ENCODE results near the gene ATP10A. TPM values are rescaled to one million over a fixed set of nuclear protein-coding genes. Genes with fewer than 3 reads are reported as not detected.

The ATP10A gene
- total RNA-seq, 1 donor from 2014 or later = 10.6 TPM

DNA sequence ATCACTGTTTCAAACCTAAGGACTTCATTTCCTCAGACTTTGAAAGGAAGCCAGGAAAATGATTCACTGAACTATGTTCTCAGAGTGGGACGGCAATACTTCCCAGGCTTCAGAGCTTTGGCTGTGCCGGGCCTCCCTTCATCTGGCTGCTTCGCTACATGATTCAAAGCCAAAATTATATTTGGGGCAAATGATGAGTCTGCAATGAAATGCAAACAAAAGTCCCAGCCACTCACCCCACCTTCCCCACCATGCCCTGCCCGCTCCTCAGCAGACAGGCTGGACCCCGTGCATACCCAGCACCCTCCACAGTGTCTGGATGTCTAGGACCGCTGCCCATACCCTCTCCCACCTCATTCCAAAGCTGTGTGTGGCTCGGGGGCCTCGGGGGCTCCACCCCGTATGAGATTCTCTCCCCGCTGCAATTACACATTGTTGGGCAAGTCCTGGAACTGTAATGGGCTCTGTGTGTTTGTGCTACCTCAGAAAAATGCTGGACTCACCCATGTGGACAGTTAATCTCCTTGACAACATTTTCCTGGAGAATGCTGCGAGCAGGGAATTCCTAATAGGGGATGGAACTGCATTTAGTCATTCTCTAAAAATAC, 32.2 kb downstream of the ATP10A start:
- peak; percentile 65 for DNase-seq (ENCODE audit: low spot score)

DNA sequence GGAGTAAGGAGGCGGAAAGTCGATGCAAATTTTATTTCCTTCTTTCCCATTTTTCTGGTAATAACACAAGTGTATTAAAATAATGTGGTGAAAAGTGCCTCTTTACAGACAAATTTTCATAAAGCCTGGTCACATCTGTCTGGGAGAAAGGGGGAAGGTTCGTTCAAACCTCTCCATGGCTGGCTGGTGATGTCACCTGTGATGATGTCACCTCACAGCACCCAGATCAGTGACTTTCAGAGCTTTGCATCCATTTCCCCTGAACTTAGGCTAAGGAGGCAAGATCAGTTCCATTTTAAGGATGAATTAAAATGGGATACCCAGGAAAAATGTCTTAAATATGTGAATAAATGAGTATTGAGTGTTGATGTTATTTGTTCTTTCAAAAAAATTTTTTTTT, 34.1 kb downstream of the ATP10A start:
- DNase-seq (ENCODE audit: low spot score) = no peak

DNA sequence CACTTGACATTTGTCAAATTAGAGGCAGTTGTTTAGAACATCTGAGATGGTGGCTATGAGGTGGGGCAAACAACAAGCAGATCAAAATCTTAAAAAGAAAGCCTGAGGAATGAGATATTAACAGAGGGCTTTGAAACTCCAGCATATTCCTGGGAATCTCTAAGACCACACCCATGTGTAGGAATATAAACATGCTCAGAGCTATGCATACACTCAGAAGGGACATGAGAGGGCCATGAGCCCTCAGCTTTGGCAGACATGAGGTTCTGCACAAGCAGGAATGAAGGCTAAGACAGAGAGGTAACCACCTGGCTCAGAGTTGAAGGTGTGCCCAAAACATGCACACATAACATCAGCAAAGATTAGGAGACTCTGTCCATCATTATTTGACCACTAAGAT, 37.9 kb downstream of the ATP10A start:
- DNase-seq (ENCODE audit: low spot score) = no peak

DNA sequence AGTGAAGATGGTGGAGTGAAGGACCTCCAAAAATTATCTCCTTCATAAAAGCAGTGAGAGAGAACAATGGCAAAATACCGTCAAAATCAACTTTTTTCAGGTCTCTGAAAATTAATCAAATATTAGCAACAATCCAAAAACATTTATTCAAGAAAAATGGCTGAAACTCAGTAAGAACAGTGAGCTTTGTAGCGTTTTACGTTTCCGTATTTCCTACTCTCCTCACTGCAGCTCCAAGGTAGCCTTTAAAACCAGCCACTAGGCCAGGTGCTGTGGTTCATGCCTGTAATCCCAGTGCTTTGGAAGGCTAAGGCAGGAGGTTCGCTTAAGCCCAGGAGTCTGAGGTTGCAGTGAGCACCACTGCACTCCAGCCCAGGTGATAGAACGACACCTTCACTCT, 38.5 kb downstream of the ATP10A start:
- DNase-seq (ENCODE audit: low spot score) = no peak

DNA sequence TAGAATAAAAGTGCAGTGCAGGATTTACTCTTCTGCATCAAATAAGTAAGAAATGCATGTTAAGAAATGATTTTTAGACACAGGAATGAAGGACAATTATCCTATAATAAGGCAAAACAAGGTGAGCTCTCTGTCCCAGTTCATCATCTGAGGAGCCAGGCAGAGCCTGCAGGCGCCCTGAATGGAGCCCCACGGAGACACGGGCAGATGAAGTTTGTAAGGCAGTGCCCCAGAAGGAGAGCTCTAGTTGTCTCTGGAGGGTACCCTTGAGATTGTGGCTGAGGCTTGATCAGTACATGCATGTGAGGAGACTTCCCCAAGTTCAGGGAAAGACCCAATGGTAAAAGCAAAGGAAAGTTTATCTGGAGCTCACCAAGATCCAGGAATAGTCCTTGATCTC, 50.3 kb downstream of the ATP10A start:
- no peak for DNase-seq (ENCODE audit: low spot score)

DNA sequence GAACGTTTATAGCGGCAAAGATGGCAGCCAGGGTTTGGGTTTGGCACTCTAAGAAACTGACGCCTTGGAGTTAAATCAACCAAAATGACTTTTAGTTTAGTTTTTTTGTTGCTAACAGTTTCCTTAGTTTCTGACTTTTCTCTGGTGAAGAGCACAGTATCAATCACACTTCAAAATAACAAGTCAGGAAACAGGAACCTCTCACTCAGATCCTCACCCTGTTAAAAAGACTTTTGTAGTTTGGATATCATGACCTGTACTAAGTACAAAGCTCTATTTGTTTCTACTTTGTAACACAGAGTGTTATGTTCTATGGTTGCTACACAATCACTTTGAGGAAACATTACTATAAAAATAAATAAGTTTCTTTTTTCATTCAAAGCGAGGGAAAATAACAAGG, 51.1 kb downstream of the ATP10A start:
- DNase-seq (ENCODE audit: low spot score) = no peak

DNA sequence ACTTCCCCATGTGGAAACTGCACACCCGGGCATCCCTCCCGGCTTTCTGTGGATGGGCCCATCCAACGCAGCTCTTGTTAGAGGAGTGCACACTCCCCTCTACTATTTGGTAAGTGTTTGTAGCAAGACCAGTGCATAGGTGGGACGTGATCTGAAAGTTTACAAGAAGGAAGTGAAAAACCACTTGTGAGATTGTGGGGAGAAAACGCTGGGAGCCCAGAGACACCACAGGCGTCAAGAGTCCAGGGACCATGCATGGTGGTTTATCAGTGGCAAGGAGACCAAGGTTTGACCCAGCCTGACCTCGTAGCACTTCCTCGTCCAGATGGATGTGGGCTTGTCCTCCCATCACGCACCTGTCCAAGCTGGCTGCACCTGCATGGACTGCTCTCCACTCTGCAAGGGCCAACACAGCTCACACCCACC, 51.6 kb downstream of the ATP10A start:
- DNase-seq (ENCODE audit: low spot score) = no peak

DNA sequence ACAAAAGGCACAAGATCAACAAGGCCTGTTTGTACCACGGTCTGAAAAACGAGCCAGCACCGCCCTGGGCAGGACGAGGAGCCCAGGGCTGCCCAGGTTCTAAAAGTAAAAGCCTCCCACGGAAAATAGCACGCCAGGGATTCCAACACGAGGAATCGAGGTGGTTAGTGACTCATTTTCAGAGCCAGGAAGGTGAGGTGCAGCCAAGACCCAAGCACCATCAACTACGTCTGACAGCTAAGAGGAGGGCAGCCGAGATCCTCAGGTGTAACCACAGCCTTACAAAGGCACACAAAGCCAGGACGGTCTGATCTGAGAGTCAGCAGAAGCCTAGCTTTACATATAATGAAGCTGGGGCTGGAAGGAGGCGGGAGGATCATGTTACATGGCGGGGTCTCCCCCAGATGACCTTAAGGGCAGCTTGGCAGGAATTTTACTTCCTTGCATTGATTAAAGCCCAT, 52.5 kb downstream of the ATP10A start:
- DNase-seq (ENCODE audit: low spot score) = no peak

DNA sequence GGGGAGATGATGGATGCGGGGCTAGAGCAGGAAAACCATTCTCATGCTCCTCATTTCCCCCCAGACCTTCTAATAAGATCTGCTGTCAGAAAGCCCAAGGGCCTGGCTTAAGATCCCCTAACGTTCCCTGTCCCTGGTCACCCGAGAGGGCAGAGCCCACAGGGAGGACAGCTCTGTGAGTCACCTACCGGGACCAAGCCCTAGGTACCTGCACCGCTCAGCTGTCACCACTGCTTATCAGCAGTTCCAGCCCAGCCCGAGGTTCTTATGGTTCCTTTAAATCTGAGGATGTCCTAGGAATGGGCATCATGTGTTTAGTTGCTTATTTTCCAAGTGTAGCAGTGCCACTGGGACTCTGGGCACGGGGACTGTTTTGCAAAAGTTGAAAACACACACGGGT, 53.0 kb downstream of the ATP10A start:
- DNase-seq (ENCODE audit: low spot score) = no peak

DNA sequence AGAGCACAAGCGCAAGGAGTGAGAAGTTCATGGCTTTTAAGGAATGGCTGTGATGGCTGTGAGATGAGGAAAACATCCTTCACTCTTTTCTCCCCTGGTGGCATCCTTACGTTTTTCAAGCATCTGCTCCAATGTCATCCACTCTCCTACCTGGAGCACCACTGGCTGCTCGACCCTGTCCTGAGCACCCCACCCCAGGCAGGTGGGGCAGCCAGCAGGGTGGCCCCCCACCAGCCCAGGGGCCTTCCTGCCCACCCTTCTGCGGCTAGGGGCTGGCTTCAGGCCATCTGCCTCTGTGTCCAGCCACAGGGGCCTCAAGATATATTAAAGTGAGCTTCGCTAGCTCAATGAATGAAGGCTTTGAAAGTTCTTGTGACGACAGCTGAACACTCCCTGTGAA, 56.1 kb downstream of the ATP10A start:
- no peak for DNase-seq (ENCODE audit: low spot score)

DNA sequence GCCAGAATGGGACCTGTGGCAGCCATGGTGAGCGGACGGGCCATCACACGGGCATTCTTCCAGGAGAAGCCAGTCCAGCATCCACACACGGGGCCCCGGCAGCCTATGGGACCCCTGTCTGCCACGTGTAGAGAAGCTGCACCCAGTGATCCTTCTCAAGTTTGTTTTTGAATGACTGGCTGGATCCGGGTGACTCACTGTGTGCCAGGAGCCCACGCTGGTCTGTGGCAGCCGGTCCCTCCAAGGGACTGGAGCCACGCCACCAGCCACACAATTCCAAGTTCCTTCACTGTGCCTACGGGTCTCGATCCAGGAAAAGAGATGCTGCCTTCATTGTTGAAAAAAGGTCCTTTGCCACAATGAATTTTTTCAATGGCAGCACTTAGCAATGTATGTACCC, 58.1 kb downstream of the ATP10A start:
- no peak for DNase-seq (ENCODE audit: low spot score)

DNA sequence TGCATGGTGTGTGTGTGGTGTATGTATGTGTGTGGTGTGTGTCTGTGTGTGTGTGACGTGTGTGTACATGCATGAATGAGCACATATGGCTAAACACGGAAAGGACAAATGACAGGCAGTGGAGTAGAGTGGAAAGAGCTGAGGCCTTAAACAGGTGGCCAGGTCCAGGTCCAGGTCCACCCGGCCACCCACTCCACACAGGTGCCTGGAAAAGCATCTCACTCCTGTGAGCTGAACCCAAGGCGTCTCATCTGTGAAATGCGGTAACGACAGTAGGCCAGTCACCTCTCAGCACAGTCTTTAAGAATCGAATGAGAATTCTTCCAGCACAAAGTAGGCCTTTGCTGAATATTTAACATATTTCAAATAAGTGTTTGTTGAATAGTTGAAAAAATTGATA, 58.7 kb downstream of the ATP10A start:
- DNase-seq (ENCODE audit: low spot score) = no peak

DNA sequence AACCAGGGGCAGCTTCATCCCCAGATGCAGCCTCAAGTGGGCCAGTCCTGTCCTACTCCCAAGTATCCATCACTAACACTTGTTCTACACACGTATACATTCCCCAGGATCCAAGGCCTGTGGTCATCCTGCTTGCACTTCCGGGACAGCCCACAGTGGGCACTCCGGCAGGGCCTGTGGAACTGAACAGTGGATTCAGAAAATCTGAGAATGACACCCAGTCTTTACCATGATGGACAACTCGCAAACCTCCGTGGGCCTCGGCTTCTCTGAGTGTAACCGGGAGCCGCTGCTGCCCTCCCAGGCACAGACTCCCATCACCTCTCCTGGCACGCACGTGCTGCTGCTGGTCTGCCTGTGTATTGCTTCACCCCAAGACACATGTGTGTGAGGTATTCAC, 59.6 kb downstream of the ATP10A start:
- no peak for DNase-seq (ENCODE audit: low spot score)

DNA sequence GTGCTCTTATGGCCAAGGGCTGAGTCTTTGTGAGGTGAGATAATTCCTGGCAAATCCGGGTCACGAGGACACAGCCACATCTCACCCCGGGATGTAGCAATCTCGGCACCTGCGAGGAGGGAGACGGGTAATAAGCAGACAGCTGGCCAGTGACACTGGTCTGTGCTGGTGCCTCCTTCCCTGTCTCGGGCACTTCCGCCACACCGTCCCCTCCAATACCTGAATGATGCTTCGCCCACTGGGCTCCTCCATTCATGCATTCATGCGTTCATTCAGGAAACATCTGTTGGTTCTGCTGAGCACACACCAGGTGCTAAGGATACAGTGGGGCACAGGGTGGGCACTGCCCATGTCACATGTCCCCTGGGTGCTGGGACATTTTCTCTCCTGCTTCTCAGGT, 60.1 kb downstream of the ATP10A start:
- DNase-seq (ENCODE audit: low spot score) = no peak

DNA sequence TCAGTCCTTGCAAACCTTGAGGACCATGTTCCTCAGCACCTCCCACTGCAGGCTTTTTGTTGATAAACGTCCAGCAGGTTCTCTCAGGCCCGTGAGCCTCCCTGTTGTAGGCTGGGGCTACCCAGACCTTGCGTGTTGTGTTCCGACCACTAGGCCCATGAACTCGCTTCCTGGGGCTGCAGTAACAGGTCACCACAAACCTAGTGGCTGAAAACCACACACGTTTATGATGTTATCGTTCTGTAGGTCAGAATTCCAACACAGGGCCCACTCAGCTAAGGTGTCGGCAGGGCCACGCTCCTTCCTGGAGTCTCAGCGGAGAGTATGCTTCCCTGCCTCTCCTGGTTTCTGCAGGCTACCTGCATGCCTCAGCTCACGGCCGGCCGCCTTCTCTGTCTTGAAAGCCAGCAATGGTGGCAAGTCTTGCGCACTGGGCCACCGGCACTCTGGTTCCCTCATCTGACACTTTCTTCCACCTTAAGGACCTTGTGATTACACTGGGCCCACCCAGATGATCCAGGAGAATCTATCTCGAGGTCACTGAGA, 60.8 kb downstream of the ATP10A start:
- no peak for DNase-seq (ENCODE audit: low spot score)

DNA sequence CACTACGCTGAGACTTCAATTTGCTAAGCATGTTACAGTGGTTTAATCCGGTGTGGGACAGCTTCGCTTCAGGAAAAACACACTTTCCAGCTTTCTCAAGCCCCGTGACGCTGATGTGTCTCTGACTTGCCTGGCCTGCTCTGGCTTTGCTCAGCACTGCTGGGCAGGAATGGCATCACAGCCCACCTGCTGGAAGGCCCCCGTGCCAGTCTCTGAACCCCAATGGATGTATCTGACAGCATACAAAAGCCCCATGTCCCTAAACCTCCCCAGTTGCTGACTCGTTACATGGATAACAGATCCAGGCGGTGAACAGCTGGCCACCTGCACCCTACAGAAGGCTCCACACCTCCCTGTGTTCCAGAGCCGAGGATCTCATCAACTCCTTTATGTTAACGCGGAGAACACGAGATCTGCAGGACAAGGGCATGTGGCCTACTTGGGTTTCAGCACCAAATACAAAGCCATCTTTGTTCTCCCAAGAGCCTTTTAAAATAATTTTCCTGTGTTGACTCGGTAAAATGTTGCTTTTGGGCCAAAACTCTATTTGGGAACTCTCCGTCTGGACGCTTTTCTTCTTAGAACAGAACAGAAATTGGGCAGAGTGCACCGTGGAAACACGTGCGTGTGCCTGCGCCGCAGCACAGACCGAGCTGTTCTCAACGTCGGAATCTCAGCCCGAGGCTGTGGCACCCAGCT, 61.4 kb downstream of the ATP10A start:
- DNase-seq (ENCODE audit: low spot score) = no peak

DNA sequence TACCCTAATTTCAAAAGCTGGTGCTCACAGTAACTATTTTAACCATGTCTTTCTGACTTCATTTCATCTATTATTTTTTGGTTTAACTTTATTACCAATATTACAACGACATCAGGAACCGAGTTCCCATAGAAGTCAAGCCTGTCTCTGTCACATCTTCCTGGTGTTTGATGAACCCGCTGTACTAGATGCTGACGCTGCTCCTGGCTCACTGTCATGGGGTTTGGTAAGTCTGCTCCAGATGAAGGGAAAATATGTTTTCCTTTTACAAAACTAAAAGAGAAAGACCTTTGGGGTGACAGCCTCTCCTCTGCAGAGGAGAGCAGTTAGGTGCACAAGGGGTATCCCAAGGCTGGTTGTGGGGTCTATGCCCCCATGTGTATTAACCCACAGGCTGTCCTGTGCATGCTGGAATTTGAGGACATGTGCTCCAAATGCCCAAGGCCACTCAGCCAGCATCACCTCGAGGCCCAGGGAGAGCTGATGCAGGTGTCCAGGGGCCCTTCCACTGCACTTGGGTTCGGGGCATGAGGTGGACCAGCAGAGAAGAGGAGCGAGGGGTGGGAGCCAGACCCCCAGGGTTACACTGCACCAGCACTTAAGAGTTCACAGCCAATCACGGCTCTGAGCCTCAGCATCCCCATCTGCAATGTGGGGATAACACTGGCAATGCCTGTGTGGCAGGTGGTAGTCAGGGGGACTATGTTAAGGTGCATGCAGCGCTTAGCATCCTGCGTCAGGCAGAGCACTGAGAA, 62.2 kb downstream of the ATP10A start:
- DNase-seq (ENCODE audit: low spot score) = no peak

DNA sequence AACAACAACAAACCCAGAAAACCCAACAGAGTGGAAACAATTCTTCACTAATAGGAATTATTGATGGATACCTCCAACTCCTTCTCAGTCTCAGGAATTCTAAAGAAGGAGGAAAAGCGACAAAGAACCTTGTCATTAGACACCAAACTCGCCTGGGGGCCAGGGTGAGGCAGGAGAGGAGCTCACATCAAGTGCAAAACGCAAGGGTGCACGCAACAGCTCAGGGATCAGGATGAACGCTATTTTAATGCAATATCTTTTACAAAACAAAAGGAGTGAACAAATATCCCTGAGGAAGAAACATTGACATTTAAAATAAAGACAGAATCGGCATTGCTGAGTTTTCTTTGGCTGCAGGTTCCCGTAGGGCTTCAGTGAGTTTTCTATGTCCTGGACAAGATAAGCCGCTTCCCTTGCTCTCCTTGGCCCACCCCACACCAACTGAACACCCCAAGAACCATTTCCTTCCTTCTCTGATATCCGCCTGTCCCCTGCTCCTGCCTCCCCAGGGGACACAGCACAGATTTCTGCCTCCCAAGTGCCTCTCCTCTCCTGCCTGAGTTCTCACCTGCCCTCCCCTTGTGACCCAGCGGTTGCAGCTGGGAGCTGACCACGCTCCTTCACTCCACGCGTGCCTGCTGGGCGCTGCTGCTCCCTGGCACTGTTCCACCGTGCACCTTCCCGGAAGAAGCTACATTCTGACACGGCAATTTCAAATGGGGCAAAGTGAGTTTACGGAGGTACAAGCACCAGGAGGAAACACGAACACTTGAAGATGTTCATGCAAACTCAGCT, 63.0 kb downstream of the ATP10A start:
- DNase-seq (ENCODE audit: low spot score) = no peak

DNA sequence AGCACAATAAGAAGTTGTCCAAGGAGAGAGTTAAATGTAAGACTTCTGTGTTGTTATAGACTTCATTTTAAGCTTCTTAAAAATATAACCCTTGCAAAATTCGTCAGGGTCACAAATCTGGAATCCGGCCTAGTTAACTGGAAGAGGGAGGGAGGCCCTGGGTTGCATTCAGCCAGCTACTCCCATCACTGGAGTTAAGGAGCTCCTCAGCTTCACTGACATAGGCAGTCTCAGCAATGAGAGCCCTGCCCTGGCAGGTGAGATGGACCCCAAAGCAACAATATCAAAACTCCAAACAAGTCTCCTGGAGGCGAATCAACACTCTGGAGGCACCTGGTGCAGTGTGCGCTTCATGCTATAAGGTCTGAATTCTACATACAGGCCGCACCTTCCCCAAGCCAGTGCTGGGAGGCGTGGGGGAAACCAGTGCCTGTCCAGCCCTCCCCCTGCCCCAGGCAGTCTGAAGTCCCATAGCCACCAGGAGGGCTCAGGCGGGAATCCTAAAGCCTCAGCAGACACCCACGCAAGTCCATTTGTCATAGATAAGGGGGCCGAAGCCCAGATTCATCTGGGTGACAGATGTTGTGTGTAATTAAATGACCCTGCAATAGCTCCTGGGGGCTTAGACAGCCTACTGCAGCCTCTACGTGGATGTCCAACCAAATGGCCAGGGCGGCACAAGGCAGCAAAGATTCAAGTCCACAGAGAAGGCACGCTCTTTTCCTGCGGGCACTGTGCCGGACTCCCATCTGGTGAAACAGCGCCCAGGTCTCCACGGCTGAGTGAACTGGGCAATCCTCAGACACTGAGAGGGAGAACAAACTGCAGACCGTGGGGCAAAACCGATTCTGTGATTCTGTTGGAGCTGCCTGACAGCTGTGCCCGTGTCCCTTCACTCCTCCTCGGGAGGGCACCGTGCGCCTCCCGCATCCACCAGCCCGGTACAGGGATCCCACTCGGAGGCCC, 64.9 kb downstream of the ATP10A start:
- no peak for DNase-seq (ENCODE audit: low spot score)

DNA sequence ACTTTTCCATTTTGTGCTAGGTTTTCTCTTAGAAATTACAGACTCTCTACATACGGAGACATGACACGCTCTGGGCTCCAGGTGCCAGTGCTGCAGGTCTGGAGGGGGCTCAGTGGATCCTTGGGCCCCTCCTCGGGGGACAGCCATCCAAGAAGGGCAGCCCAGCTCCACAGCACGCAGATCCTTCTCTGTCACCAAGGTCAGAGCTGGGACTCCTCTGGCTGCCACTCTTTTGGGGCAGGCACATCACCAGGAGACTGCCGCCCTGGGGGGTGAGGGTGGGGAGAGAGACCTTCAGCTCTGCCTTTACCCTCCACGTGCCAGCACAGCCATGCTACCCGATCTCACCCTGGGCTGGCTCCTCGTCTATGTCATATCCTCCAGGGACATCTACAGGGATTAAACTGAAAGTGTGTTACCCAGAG, 65.6 kb downstream of the ATP10A start:
- DNase-seq (ENCODE audit: low spot score) = no peak

DNA sequence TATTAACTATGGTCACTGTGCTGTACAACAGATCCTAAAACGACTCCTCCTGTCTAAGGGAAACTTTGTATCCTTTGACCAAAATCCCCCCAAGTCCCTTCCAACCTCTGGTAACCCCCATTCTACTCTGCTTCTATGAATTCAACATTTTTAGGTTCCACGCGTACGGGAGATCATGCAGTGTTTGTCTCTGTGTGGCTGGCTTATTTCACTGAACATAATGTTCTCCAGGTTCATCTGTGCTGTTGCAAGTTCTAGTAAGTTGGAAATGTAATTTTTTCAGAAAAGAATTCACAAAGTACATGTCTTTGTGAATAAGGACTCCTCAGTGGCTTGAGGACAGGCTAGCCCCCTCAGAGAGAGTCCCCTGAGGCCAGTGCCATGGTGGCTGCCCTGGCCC, 66.1 kb downstream of the ATP10A start:
- DNase-seq (ENCODE audit: low spot score) = no peak
